ENCODE results near the gene SCUBE3. TPM values are rescaled to one million over a fixed set of nuclear protein-coding genes. Genes with fewer than 3 reads are reported as not detected.
A peak's percentile ranks its signal among the peaks of the same experiment; 100 is the strongest.

Gene SCUBE3
- total and polyA plus RNA-seq, 2 of the 4 experiments (the other 2 are of a cell fraction) = 19.9 to 45.5 TPM

DNA sequence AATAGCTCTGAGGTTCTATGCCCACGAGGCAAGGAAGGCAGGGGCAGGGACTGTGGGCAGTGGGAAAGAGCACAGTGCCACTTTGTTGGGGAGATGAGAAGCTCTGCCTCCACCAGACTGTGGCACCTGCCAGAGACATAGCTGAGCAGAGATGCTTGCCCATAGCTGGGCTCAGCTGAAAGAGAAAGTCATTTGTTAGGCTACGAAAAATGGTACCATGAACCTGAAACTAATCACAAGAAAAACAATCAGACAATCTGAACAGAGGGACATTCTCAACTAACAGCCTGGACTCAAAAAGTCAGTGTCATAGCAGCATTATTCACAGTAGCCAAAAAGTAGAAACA is 39.7 kb upstream of the SCUBE3 start:
- dilution Hi-C loops (cut with HindIII; ENCODE audit: low sequenced_read_pairs, unreplicated experiment) (no loop called here), intact Hi-C loops (cut with micrococcal nuclease) (no loop called here), in situ Hi-C loops (cut with MboI; ENCODE audit: low sequenced_read_pairs) (no loop called here)
- no TSS peak for BruUV-seq (replicated peaks)
- DNase-seq = no peak
- no peak overlapping the region for H2BK5ac ChIP-seq (ENCODE audit: low read depth, low read length, poor library complexity, severe bottlenecking)
- H3K27me3 ChIP-seq (ENCODE audit: control insufficient read depth, insufficient read depth, low read length) = no peaks in the 10 kb centered on the region
- H2BK20ac ChIP-seq (ENCODE audit: low read depth, low read length) = peak overlapping the region; percentile 65
- peak overlapping the region; percentile 66; the same call in 2 of the 3 replicates for H2BK15ac ChIP-seq (ENCODE audit: low read depth, low read length)
- H3K4me2 ChIP-seq (ENCODE audit: low read depth, low read length) = no peak overlapping the region
- H4K91ac ChIP-seq (ENCODE audit: insufficient read depth, low read depth, low read length) = no peak overlapping the region; the same call in 1 of the 2 replicates
- H3K18ac ChIP-seq (ENCODE audit: low read depth, low read length) = no peak overlapping the region
- H4K20me1 ChIP-seq (ENCODE audit: insufficient read depth, low read length) = no peaks in the 10 kb centered on the region
- no peak for ATAC-seq (ENCODE audit: low read depth)
- CTCF ChIA-PET = interaction anchor here (0.9 kb wide), 1 partner anchor 22 kb away, joined by 3 read pairs; no protein-coding TSS in a partner anchor
- H2AK5ac ChIP-seq (ENCODE audit: low read depth, low read length) = peak overlapping the region; percentile 75
- H3K14ac ChIP-seq (replicated peaks; ENCODE audit: low read depth, low read length) = no peak overlapping the region; the same call in 1 of the 2 replicates
- peak overlapping the region; percentile 38; the same call in 1 of the 2 replicates for H2BK120ac ChIP-seq (ENCODE audit: low read depth, low read length)
- H3K4me3 ChIP-seq (ENCODE audit: insufficient read depth, low read depth, low read length) = no peak overlapping the region
- H3K36me3 ChIP-seq (ENCODE audit: control insufficient read depth, insufficient read depth, low read length) = no peaks in the 10 kb centered on the region
- peaks cover 21% of the 10 kb centered on the region for H3K4me1 ChIP-seq (ENCODE audit: control insufficient read depth, insufficient read depth, low read length)
- no peak overlapping the region for H2AK9ac ChIP-seq (replicated peaks; ENCODE audit: low read depth, low read length, poor library complexity)
- H4K5ac ChIP-seq (ENCODE audit: low read depth, low read length) = no peak overlapping the region
- no peaks in the 10 kb centered on the region for H3K9me3 ChIP-seq (ENCODE audit: control insufficient read depth, insufficient read depth, low read length)
- H3K9ac ChIP-seq (ENCODE audit: low read depth, low read length) = no peak overlapping the region
- H3K23ac ChIP-seq (ENCODE audit: low read depth, low read length) = 0 out of 2 replicates have a peak overlapping the region, but pooled peaks have one; percentile 18
- H3K56ac ChIP-seq (ENCODE audit: extremely low read depth, insufficient read depth, low read length) = no peak overlapping the region
- peaks cover 36% of the 10 kb centered on the region for H3K9me1 ChIP-seq (ENCODE audit: insufficient read depth, low read length)
- no peak overlapping the region; a peak in 1 of 4 replicates for H4K8ac ChIP-seq (ENCODE audit: low read depth in 2 of 2, low read length in 2 of 2)
- no CpG with 5 or more reads among the region's 2 CpGs for WGBS, 2 experiments (ENCODE audit: extremely low coverage in 2 of 2, insufficient read length in 1 of 2)
- POLR2A ChIA-PET (ENCODE audit: unreplicated experiment) = no interaction called here
- no peak for TF ChIP-seq FOS (IDR thresholded peaks at IDR 0.05; ENCODE audit: low read depth, low read length)
- TF ChIP-seq BHLHE40 (IDR thresholded peaks at IDR 0.05; ENCODE audit: low read depth, low read length) = no peak
- TF ChIP-seq, protein P1, sequence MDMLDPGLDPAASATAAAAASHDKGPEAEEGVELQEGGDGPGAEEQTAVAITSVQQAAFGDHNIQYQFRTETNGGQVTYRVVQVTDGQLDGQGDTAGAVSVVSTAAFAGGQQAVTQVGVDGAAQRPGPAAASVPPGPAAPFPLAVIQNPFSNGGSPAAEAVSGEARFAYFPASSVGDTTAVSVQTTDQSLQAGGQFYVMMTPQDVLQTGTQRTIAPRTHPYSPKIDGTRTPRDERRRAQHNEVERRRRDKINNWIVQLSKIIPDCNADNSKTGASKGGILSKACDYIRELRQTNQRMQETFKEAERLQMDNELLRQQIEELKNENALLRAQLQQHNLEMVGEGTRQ (IDR thresholded peaks at IDR 0.05; ENCODE audit: low read depth, low read length) = no peak
- no peak for TF ChIP-seq NFE2L2 (IDR thresholded peaks at IDR 0.05; ENCODE audit: low read depth, low read length)
- TF ChIP-seq RFX5 (IDR thresholded peaks at IDR 0.05; ENCODE audit: low read depth, low read length) = no peak
- no peak for TF ChIP-seq CHD1 (IDR thresholded peaks at IDR 0.05; ENCODE audit: low read depth, low read length)
- no peak for TF ChIP-seq MAFK (IDR thresholded peaks at IDR 0.05; ENCODE audit: low read depth, low read length)
- TF ChIP-seq, protein P2, sequence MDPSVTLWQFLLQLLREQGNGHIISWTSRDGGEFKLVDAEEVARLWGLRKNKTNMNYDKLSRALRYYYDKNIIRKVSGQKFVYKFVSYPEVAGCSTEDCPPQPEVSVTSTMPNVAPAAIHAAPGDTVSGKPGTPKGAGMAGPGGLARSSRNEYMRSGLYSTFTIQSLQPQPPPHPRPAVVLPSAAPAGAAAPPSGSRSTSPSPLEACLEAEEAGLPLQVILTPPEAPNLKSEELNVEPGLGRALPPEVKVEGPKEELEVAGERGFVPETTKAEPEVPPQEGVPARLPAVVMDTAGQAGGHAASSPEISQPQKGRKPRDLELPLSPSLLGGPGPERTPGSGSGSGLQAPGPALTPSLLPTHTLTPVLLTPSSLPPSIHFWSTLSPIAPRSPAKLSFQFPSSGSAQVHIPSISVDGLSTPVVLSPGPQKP (IDR thresholded peaks at IDR 0.05; ENCODE audit: borderline replicate concordance, low read depth, low read length) = no peak
- TF ChIP-seq MAZ (IDR thresholded peaks at IDR 0.05; ENCODE audit: borderline replicate concordance, low read depth, low read length) = no peak
- H3K4ac ChIP-seq (ENCODE audit: low read depth, low read length) = peak overlapping the region; percentile 43
- H3K27ac ChIP-seq (ENCODE audit: insufficient read depth, low read length) = no peak overlapping the region
- H3K79me1 ChIP-seq (ENCODE audit: low read depth in 1 of 2, low read length in 2 of 2) = peaks cover 0 to 3% of the 10 kb centered on the region in 2 experiments; a peak in 1 of 4 replicates
- peak overlapping the region; percentile 69 for H2AFZ ChIP-seq (replicated peaks; ENCODE audit: low read length, poor library complexity)

Data from IMR-90 (cell line).